Mammary epithelial cell (primary cell): ENCODE measurements around the gene PTGIS.

Source experiments
- CTCF ChIP-seq, 2 donors: IDR thresholded peaks in 1 of 2; conservative IDR thresholded peaks in 1 of 2; 2 replicates each; pipeline ENCODE4 v1.5.1; 2011 to 2012; ENCODE audit warnings: inconsistent platforms in 2 of 2, low read length in 2 of 2, mild to moderate bottlenecking in 2 of 2, control low read depth in 1 of 2, low read depth in 1 of 2; ENCODE audit not compliant: insufficient read depth in 1 of 2; ENCODE audit errors: extremely low read depth in 1 of 2
- EZH2 ChIP-seq: IDR thresholded peaks from 2 replicates; pipeline ENCODE4 v1.6.1; 2012; ENCODE audit warnings: low read length, inconsistent platforms, borderline replicate concordance

GRCh38 chr20:49566401-49567364 is 1.3 kb downstream of the PTGIS start:
- TF ChIP-seq CTCF (conservative IDR thresholded peaks at IDR 0.05 in 1 of 2, IDR thresholded peaks at IDR 0.05 in 1 of 2; ENCODE audit: extremely low read depth in 1 of 2, insufficient read depth in 1 of 2, low read depth in 1 of 2, low read length in 2 of 2) (no peak), EZH2 (no peak)
